Neural crest cell (in vitro differentiated cells): ENCODE measurements around the gene CHRD. TPM values are rescaled to one million over a fixed set of nuclear protein-coding genes. Genes with fewer than 3 reads are reported as not detected.

Source experiments
- DNase-seq: peaks from one replicate; pipeline ENCODE4 v3.0.0; 2021; ENCODE audit warnings: low read depth, mixed read lengths, low spot score
- H3K27ac Mint-ChIP-seq: one replicate; pipeline ENCODE4 v1.8.0; 2021; ENCODE audit warnings: mild to moderate bottlenecking, mixed read lengths; ENCODE audit not compliant: unreplicated experiment
- H3K27me3 Mint-ChIP-seq: 2 replicates; pipeline ENCODE4 v1.8.0; 2021; ENCODE audit warnings: low read depth, mild to moderate bottlenecking, mixed read lengths
- H3K36me3 Mint-ChIP-seq: 2 replicates; pipeline ENCODE4 v1.8.0; 2021; ENCODE audit warnings: low read depth, mild to moderate bottlenecking, mixed read lengths
- H3K4me1 Mint-ChIP-seq: 2 replicates; pipeline ENCODE4 v1.8.0; 2021; ENCODE audit warnings: mixed read lengths
- H3K4me3 Mint-ChIP-seq: one replicate; pipeline ENCODE4 v1.8.0; 2021; ENCODE audit warnings: mild to moderate bottlenecking, mixed read lengths
- H3K9me3 Mint-ChIP-seq: 2 replicates; pipeline ENCODE4 v1.8.0; 2021; ENCODE audit warnings: mixed read lengths
- total RNA-seq: library from RNA; stranded (reverse); gene quantifications from 2 replicates; pipeline ENCODE4 v1.2.1, GENCODE V29; 2021
- TF ChIP-seq, protein P1 (sequence below): fragments of 200-600 bp; sonication (generic); conservative IDR thresholded peaks from 2 replicates; pipeline ENCODE4 v1.5.0; 2021; ENCODE audit warnings: antibody characterized with exemption, mild to moderate bottlenecking

CHRD gene
- total RNA-seq, 1 donor from 2014 or later: 4.0 TPM

DNA sequence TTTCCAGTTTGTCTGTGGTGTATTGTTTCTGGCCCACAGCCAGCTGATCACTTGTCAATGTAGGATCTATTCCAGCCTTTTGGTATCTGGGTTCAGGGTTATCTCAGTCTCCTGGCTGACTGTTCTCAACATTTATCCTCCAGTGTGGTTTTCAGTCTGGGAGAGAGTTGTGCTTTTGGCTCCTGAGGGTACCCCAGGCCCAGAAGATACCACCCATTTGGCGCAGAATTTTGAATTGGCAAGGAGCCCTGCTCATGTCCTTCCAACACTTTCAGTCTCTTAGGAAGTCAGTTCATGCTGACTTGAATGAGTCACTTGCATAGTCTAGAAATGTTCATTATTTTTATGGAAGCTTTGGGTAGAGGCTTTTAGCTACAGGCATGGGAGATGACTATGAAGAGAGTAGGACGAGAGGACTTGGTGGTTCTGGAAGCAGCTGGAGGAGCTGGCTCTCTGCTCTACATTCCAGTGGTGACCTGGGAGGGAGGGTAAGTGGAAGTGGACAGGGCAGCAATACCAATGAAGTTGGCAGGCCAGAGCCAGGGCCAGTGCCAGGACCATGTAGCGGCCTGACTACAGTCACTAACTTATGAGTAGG lies 11.2 kb upstream of the CHRD start:
- peak overlapping the region; percentile 23 for H3K4me3 Mint-ChIP-seq
- H3K27ac Mint-ChIP-seq: no peak overlapping the region
- H3K9me3 Mint-ChIP-seq: no peaks in the 10 kb centered on the region
- DNase-seq: no peak
- peaks cover 21% of the 10 kb centered on the region for H3K4me1 Mint-ChIP-seq
- TF ChIP-seq, protein P1, sequence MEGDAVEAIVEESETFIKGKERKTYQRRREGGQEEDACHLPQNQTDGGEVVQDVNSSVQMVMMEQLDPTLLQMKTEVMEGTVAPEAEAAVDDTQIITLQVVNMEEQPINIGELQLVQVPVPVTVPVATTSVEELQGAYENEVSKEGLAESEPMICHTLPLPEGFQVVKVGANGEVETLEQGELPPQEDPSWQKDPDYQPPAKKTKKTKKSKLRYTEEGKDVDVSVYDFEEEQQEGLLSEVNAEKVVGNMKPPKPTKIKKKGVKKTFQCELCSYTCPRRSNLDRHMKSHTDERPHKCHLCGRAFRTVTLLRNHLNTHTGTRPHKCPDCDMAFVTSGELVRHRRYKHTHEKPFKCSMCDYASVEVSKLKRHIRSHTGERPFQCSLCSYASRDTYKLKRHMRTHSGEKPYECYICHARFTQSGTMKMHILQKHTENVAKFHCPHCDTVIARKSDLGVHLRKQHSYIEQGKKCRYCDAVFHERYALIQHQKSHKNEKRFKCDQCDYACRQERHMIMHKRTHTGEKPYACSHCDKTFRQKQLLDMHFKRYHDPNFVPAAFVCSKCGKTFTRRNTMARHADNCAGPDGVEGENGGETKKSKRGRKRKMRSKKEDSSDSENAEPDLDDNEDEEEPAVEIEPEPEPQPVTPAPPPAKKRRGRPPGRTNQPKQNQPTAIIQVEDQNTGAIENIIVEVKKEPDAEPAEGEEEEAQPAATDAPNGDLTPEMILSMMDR: no peak
- peaks cover 26% of the 10 kb centered on the region for H3K36me3 Mint-ChIP-seq
- H3K27me3 Mint-ChIP-seq: peaks cover 13% of the 10 kb centered on the region

DNA sequence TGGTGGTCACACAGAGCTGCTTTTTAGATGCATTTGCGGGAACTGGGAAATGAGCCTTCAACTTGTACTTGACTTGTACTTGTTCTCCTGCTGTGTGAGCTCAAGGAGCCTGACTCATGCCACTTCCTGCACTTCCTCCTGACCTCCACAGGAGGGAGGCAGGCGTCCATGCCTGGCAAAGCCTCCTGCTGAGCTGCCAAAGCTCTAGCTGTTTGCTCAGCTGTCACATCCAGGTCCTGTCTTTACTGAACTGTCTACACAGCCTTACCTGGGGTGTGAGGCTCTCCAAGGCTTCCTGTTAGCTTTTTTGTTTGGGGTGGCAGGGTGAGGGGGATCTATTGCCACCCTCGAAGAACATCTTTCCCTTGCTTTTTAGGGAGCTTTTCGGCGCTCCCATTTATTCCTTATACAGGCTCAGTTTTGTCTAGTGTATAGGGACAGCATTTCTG lies 8.3 kb upstream of the CHRD start:
- peaks cover 32% of the 10 kb centered on the region for H3K27me3 Mint-ChIP-seq
- TF ChIP-seq, protein P1: peak; percentile 97
- H3K36me3 Mint-ChIP-seq: peaks cover 20% of the 10 kb centered on the region
- peak overlapping the region; percentile 77 for H3K4me3 Mint-ChIP-seq
- peak; percentile 64 for DNase-seq
- H3K4me1 Mint-ChIP-seq: peaks cover 8% of the 10 kb centered on the region
- H3K27ac Mint-ChIP-seq: no peak overlapping the region
- no peaks in the 10 kb centered on the region for H3K9me3 Mint-ChIP-seq

DNA sequence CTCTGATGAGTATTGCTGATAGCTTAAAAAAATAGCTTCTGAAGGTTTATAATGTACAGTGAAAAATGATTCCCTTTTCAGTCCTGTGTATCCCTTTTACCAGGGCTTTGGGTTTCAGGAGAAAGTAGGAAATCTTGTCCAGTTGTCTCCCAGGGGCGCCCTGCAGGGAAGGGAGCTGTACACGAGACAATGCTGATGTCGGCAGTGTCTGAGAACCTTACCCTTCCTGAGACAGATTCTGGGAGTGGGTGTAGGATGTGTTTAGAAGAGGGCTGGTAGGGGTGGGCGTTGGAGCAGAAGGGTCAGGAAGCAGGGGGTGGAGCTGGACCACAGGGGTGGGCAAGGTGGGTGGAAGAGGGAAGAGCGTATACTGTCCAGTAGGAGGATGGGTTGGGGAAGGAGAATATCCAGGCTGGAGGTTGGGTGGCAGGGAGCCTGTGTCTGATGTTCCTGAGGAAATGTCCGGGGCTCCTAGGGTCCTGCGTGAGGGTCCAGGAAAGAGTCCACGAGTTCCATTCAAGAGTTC lies 7.5 kb upstream of the CHRD start:
- Mint-ChIP-seq H3K9me3 (no peaks in the 10 kb centered on the region), H3K4me3 (no peak overlapping the region), H3K27ac (no peak overlapping the region), H3K36me3 (peaks cover 16% of the 10 kb centered on the region), H3K4me1 (peaks cover 4% of the 10 kb centered on the region), H3K27me3 (peaks cover 38% of the 10 kb centered on the region)
- TF ChIP-seq, protein P1: no peak
- DNase-seq: no peak

DNA sequence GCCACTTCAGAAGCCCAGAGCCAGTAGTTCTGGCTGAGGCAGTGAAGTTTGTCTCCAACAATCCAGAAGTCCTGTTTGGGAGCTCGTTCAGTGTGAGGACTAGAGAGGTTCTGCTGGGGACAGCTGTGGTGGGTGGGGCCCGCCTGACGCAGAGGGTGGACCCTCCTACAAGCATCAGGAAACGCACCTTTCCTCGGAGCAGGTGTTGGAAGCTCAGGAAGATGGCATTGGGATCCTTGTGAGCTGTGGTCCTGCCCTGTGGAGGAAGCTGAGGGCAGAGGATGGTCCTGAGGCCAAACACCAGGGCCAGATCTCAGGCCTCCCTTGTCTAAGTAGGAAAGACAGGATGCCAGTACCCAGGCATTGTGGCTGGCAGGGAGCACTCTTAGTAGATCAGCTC lies 6.9 kb upstream of the CHRD start:
- Mint-ChIP-seq H3K27ac (no peak overlapping the region), H3K27me3 (peaks cover 43% of the 10 kb centered on the region), H3K36me3 (peaks cover 14% of the 10 kb centered on the region), H3K4me3 (no peak overlapping the region), H3K9me3 (no peaks in the 10 kb centered on the region), H3K4me1 (peaks cover 9% of the 10 kb centered on the region)
- DNase-seq: no peak
- TF ChIP-seq, protein P1: no peak

DNA sequence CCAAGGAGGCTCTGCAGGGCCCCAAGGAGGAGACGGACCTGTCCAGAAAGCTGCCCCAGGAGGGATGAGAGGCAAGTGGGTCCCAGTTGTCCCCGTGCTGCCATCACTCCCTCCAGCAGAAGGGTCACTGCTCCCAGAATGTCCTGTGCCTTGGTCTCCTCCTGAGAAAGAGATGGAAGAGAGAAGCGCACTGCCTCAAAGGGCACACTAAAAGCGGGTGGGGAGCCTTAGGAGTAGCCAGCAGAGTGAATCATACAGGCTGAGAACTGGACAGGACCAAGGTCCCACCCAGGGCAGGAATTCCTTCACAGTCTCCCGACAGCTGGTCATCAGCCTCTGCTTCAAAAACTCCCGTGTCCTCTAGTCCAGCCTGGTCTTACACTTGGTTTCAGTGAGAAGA lies 6.4 kb upstream of the CHRD start:
- H3K4me3 Mint-ChIP-seq: no peak overlapping the region
- H3K9me3 Mint-ChIP-seq: no peaks in the 10 kb centered on the region
- H3K4me1 Mint-ChIP-seq: peaks cover 13% of the 10 kb centered on the region
- peaks cover 11% of the 10 kb centered on the region for H3K36me3 Mint-ChIP-seq
- no peak overlapping the region for H3K27ac Mint-ChIP-seq
- peaks cover 48% of the 10 kb centered on the region for H3K27me3 Mint-ChIP-seq
- DNase-seq: no peak
- TF ChIP-seq, protein P1: no peak
